Activated CD8-positive, alpha-beta memory T cell treated with anti-CD3 and anti-CD28 coated beads for 36 hours (primary cell): ENCODE data around the gene HIRIP3. TPM values are rescaled to one million over a fixed set of nuclear protein-coding genes. Genes with fewer than 3 reads are reported as not detected.

Experiments used
- CTCF ChIA-PET: fragments of 350-600 bp; sonication (Branson Sonifier 250); formaldehyde crosslinking; loops from one replicate; lab custom pipeline; 2021; ENCODE audit warnings: antibody characterized with exemption; lab: Charles Lee
- POLR2A ChIA-PET: fragments of 350-600 bp; sonication (Branson Sonifier 250); formaldehyde crosslinking; loops from one replicate; lab custom pipeline; 2021; ENCODE audit warnings: antibody characterized with exemption; lab: Charles Lee
- total RNA-seq, 2 experiments: library from RNA; stranded (reverse); gene quantifications; one replicate each; pipeline ENCODE4 v1.2.3, GENCODE V29; 2021

Gene HIRIP3
- total RNA-seq, 2 experiments from 2014 or later, result 46.1 to 46.2 TPM

GRCh38 chr16:29975811-29976511 lies 19.5 kb downstream of the HIRIP3 start:
- CTCF ChIA-PET, result interaction anchor here (0.6 to 1.3 kb wide), 4 partner anchors 21 to 171 kb away, joined by 3 to 4 read pairs (median 4); partner anchors contain the start of gene INO80E

GRCh38 chr16:29975134-29975538 lies 20.3 kb downstream of the HIRIP3 start:
- ChIA-PET CTCF (interaction anchor here (1.2 to 1.3 kb wide), 2 partner anchors 21 to 140 kb away, joined by 3 to 4 read pairs; partner anchors contain the start of gene INO80E), POLR2A (interaction anchor here (0.8 kb wide), 1 partner anchor 19 kb away, joined by 3 read pairs; no protein-coding TSS in a partner anchor)

More at GRCh38 chr16:29975811-29976511, 19.5 kb downstream of the HIRIP3 start:
- POLR2A ChIA-PET, result interaction anchor here (0.6 to 0.8 kb wide), 2 partner anchors 18 to 576 kb away, joined by 3 read pairs; no protein-coding TSS in a partner anchor

GRCh38 chr16:29974291-29975133 lies 20.9 kb downstream of the HIRIP3 start:
- CTCF ChIA-PET, result interaction anchor here (1.2 to 3.0 kb wide), 3 partner anchors 13 to 139 kb away, joined by 3 to 14 read pairs (median 4); partner anchors contain the start of genes INO80E and TMEM219
- POLR2A ChIA-PET, result interaction anchor here (1.3 to 1.8 kb wide), 2 partner anchors 12 to 75 kb away, joined by 5 to 12 read pairs; partner anchors contain the start of genes ASPHD1 and SEZ6L2

GRCh38 chr16:29973384-29974246 lies 21.8 kb downstream of the HIRIP3 start, which contains the start of gene TAOK2:
Gene TAOK2 (plus strand): TSS chr16:29973868. CDS start chr16:29977773, 3,905 bp downstream.
- ChIA-PET CTCF (interaction anchor here (1.1 to 3.0 kb wide), 4 partner anchors 12 to 273 kb away, joined by 3 to 14 read pairs (median 4); partner anchors contain the start of genes PAGR1 and TMEM219), POLR2A (interaction anchor here (0.5 to 2.2 kb wide), 8 partner anchors 11 to 308 kb away, joined by 4 to 17 read pairs (median 8); partner anchors contain the start of genes ALDOA, ASPHD1, HIRIP3 and INO80E)

- ChIA-PET POLR2A (interaction anchor here (0.6 to 2.2 kb wide), 7 partner anchors 10 to 308 kb away, joined by 4 to 17 read pairs (median 8); partner anchors contain the start of genes ALDOA, ASPHD1, HIRIP3 and INO80E), CTCF (interaction anchor here (1.1 to 3.0 kb wide), 4 partner anchors 12 to 272 kb away, joined by 3 to 14 read pairs (median 4); partner anchors contain the start of genes PAGR1 and TMEM219)
These were observed 22.4 kb downstream of the HIRIP3 start for GRCh38 chr16:29972992-29973383.

GRCh38 chr16:29972500-29972899 lies 22.9 kb downstream of the HIRIP3 start:
- CTCF ChIA-PET, result interaction anchor here (1.3 to 3.0 kb wide), 3 partner anchors 11 to 272 kb away, joined by 4 to 14 read pairs (median 5); partner anchors contain the start of gene TMEM219
- POLR2A ChIA-PET, result interaction anchor here (1.3 to 2.2 kb wide), 5 partner anchors 11 to 93 kb away, joined by 5 to 17 read pairs (median 10); partner anchors contain the start of genes ALDOA, ASPHD1, HIRIP3 and INO80E

- POLR2A ChIA-PET, result no interaction called here
- CTCF ChIA-PET, result interaction anchor here (3.0 kb wide), 1 partner anchor 10 kb away, joined by 14 read pairs; the partner anchor contains the start of gene TMEM219
These were observed 24.1 kb downstream of the HIRIP3 start for GRCh38 chr16:29971304-29971703.

GRCh38 chr16:29968205-29968604 lies 27.2 kb downstream of the HIRIP3 start:
- ChIA-PET CTCF (no interaction called here), POLR2A (no interaction called here)

GRCh38 chr16:29963021-29963743 lies 32.2 kb downstream of the HIRIP3 start:
- CTCF ChIA-PET, result no interaction called here
- POLR2A ChIA-PET, result interaction anchor here (1.2 kb wide), 1 partner anchor 10 kb away, joined by 5 read pairs; the partner anchor contains the start of gene TAOK2

GRCh38 chr16:29962344-29962994 lies 32.9 kb downstream of the HIRIP3 start:
- POLR2A ChIA-PET, result interaction anchor here (0.5 to 1.5 kb wide), 4 partner anchors 10 to 1099 kb away, joined by 5 to 10 read pairs (median 7); partner anchors contain the start of genes KCTD13, SH2B1 and TAOK2
- CTCF ChIA-PET, result interaction anchor here (0.8 to 2.3 kb wide), 2 partner anchors 10 to 63 kb away, joined by 4 to 14 read pairs; partner anchors contain the start of gene TAOK2

GRCh38 chr16:29961479-29962343 lies 33.7 kb downstream of the HIRIP3 start, which contains the start of gene TMEM219:
Gene TMEM219 (plus strand): TSS chr16:29962079. CDS start chr16:29963144, 1,065 bp downstream.
- ChIA-PET POLR2A (interaction anchor here (0.5 to 1.5 kb wide), 5 partner anchors 11 to 1098 kb away, joined by 3 to 10 read pairs (median 7); partner anchors contain the start of genes KCTD13, SH2B1 and TAOK2), CTCF (interaction anchor here (0.6 to 2.3 kb wide), 5 partner anchors 11 to 113 kb away, joined by 3 to 14 read pairs (median 4); partner anchors contain the start of gene TAOK2)

GRCh38 chr16:29961127-29961478 lies 34.3 kb downstream of the HIRIP3 start:
- CTCF ChIA-PET, result interaction anchor here (0.6 to 2.3 kb wide), 5 partner anchors 12 to 113 kb away, joined by 3 to 14 read pairs (median 7); partner anchors contain the start of gene TAOK2
- POLR2A ChIA-PET, result interaction anchor here (0.6 to 1.5 kb wide), 6 partner anchors 12 to 203 kb away, joined by 3 to 10 read pairs (median 5); partner anchors contain the start of genes KCTD13 and TAOK2

- POLR2A ChIA-PET, result interaction anchor here (0.6 kb wide), 1 partner anchor 34 kb away, joined by 5 read pairs; the partner anchor contains the start of gene KCTD13
These were observed 35.6 kb downstream of the HIRIP3 start for GRCh38 chr16:29959821-29960220.

GRCh38 chr16:29959293-29959692 lies 36.1 kb downstream of the HIRIP3 start:
- CTCF ChIA-PET, result no interaction called here
- POLR2A ChIA-PET, result interaction anchor here (0.6 kb wide), 1 partner anchor 33 kb away, joined by 5 read pairs; the partner anchor contains the start of gene KCTD13

More at GRCh38 chr16:29959821-29960220, 35.6 kb downstream of the HIRIP3 start:
- CTCF ChIA-PET, result interaction anchor here (1.5 to 2.3 kb wide), 2 partner anchors 13 to 73 kb away, joined by 7 to 14 read pairs; partner anchors contain the start of gene TAOK2
